ENCODE measurements around the gene MYPN.

GRCh38 chr10:68080853-68081431 lies 28.3 kb upstream of the MYPN start:
- no peak for TF ChIP-seq POLR2AphosphoS5 (IDR thresholded peaks at IDR 0.05; ENCODE audit: low read depth, low read length)
- TF ChIP-seq TAF1 (IDR thresholded peaks at IDR 0.05; ENCODE audit: borderline replicate concordance, insufficient read depth, low read length): no peak
- TF ChIP-seq SIN3A (IDR thresholded peaks at IDR 0.05; ENCODE audit: borderline replicate concordance, insufficient read depth, low read length): no peak
- TF ChIP-seq, protein P1, sequence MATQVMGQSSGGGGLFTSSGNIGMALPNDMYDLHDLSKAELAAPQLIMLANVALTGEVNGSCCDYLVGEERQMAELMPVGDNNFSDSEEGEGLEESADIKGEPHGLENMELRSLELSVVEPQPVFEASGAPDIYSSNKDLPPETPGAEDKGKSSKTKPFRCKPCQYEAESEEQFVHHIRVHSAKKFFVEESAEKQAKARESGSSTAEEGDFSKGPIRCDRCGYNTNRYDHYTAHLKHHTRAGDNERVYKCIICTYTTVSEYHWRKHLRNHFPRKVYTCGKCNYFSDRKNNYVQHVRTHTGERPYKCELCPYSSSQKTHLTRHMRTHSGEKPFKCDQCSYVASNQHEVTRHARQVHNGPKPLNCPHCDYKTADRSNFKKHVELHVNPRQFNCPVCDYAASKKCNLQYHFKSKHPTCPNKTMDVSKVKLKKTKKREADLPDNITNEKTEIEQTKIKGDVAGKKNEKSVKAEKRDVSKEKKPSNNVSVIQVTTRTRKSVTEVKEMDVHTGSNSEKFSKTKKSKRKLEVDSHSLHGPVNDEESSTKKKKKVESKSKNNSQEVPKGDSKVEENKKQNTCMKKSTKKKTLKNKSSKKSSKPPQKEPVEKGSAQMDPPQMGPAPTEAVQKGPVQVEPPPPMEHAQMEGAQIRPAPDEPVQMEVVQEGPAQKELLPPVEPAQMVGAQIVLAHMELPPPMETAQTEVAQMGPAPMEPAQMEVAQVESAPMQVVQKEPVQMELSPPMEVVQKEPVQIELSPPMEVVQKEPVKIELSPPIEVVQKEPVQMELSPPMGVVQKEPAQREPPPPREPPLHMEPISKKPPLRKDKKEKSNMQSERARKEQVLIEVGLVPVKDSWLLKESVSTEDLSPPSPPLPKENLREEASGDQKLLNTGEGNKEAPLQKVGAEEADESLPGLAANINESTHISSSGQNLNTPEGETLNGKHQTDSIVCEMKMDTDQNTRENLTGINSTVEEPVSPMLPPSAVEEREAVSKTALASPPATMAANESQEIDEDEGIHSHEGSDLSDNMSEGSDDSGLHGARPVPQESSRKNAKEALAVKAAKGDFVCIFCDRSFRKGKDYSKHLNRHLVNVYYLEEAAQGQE (IDR thresholded peaks at IDR 0.05; ENCODE audit: insufficient read depth in 1 of 2, low read depth in 2 of 2, low read length in 2 of 2): no peak
